B cell (primary cell): ENCODE results near the gene ATOSB. TPM values are rescaled to one million over a fixed set of nuclear protein-coding genes. Genes with fewer than 3 reads are reported as not detected.
A peak's percentile ranks its signal among the peaks of the same experiment; 100 is the strongest.

ENCODE experiments used
- ATAC-seq: fragments of 200-7000 bp; cut with Tn5 transposase; one replicate; pipeline ENCODE4 v1.10.0; 2021; ENCODE audit warnings: low read depth, mild to moderate bottlenecking, moderate number of reproducible peaks, moderate library complexity
- CTCF ChIA-PET: fragments of 350-600 bp; sonication (Branson Sonifier 250); formaldehyde crosslinking; loops from one replicate; lab custom pipeline; 2021; ENCODE audit warnings: antibody characterized with exemption, inconsistent platforms; lab: Charles Lee
- POLR2A ChIA-PET: fragments of 350-600 bp; sonication (Branson Sonifier 250); formaldehyde crosslinking; loops from one replicate; lab custom pipeline; 2021; ENCODE audit warnings: antibody characterized with exemption; lab: Charles Lee
- DNase-seq: peaks from one replicate; pipeline ENCODE4 v3.0.0; 2013
- H2AFZ ChIP-seq: 2 replicates; pipeline ENCODE4 v1.6.1; 2012; ENCODE audit warnings: mild to moderate bottlenecking, low read depth, low read length; ENCODE audit not compliant: insufficient read depth, poor library complexity, severe bottlenecking
- H3K27ac ChIP-seq, 2 donors: 1 replicate in 1 of 2; 2 replicates in 1 of 2; pipeline ENCODE4 v1.5.1; 2012 to 2013; ENCODE audit warnings: low read length in 2 of 2, mild to moderate bottlenecking in 2 of 2, moderate library complexity in 1 of 2
- H3K27me3 ChIP-seq, 4 experiments: fragments of 200-600 bp in 1 of 4; sonication (generic) in 1 of 4; replicated peaks in 1 of 4; 1 replicate in 2 of 4; 2 replicates in 2 of 4; pipeline versions ENCODE4 v1.6.1 to v1.7.0; 2013 to 2016; ENCODE audit warnings: low read length in 3 of 4, mild to moderate bottlenecking in 2 of 4, mixed read lengths in 1 of 4, moderate library complexity in 1 of 4; ENCODE audit not compliant: insufficient read depth in 4 of 4, control insufficient read depth in 3 of 4; ENCODE audit errors: control extremely low read depth in 1 of 4
- H3K36me3 ChIP-seq, 2 experiments: replicated peaks in 1 of 2; 1 replicate in 1 of 2; 2 replicates in 1 of 2; pipeline versions ENCODE4 v1.6.1 to v1.7.1; 2013; ENCODE audit warnings: low read length in 1 of 2; ENCODE audit not compliant: insufficient read depth in 2 of 2, control insufficient read depth in 1 of 2; ENCODE audit errors: control extremely low read depth in 1 of 2, extremely low read depth in 1 of 2
- H3K4me1 ChIP-seq, 2 donors: fragments of 200-600 bp in 1 of 2; sonication (generic) in 1 of 2; 1 replicate in 1 of 2; 2 replicates in 1 of 2; pipeline versions ENCODE4 v1.5.1 to v1.6.1; 2013 to 2017; ENCODE audit warnings: low read length in 2 of 2; ENCODE audit not compliant: control insufficient read depth in 2 of 2, insufficient read depth in 2 of 2
- H3K4me2 ChIP-seq: replicated peaks from 2 replicates; pipeline ENCODE3; 2012; ENCODE audit warnings: mild to moderate bottlenecking, low read depth, low read length; ENCODE audit not compliant: poor library complexity, severe bottlenecking
- H3K4me3 ChIP-seq, 5 experiments: fragments of 200-600 bp in 1 of 5; sonication (generic) in 1 of 5; 1 replicate in 3 of 5; 2 replicates in 2 of 5; pipeline versions ENCODE4 v1.5.1 to v1.7.0; 2011 to 2016; ENCODE audit warnings: low read length in 4 of 5, mild to moderate bottlenecking in 4 of 5, low read depth in 2 of 5, control low read depth in 1 of 5, moderate library complexity in 1 of 5; ENCODE audit not compliant: insufficient read depth in 1 of 5; ENCODE audit errors: control extremely low read depth in 1 of 5, extremely low read depth in 1 of 5
- H3K79me2 ChIP-seq: fragments of 200-600 bp; sonication (generic); one replicate; pipeline ENCODE4 v1.6.0; 2016; ENCODE audit warnings: low read length; ENCODE audit not compliant: control insufficient read depth, insufficient read depth
- H3K9ac ChIP-seq: fragments of 200-600 bp; sonication (generic); 2 replicates; pipeline ENCODE4 v1.6.1; 2017; ENCODE audit warnings: mild to moderate bottlenecking, low read length, moderate library complexity
- H3K9me3 ChIP-seq, 3 donors: one replicate each; pipeline versions ENCODE4 v1.6.1 to v1.7.1; 2013; ENCODE audit warnings: low read length in 2 of 3; ENCODE audit not compliant: control insufficient read depth in 2 of 3, insufficient read depth in 1 of 3; ENCODE audit errors: control extremely low read depth in 1 of 3
- H4K20me1 ChIP-seq: 2 replicates; pipeline ENCODE4 v1.6.0; 2012; ENCODE audit warnings: mild to moderate bottlenecking, low read length; ENCODE audit not compliant: insufficient read depth, control insufficient read depth, poor library complexity, severe bottlenecking
- H3K27ac Mint-ChIP-seq: one replicate; pipeline ENCODE4 v1.8.0; 2021; ENCODE audit warnings: mixed read lengths
- H3K27me3 Mint-ChIP-seq: one replicate; pipeline ENCODE4 v1.8.0; 2021; ENCODE audit warnings: mixed read lengths
- H3K4me1 Mint-ChIP-seq: one replicate; pipeline ENCODE4 v1.8.0; 2021; ENCODE audit warnings: mixed read lengths
- H3K4me3 Mint-ChIP-seq: one replicate; pipeline ENCODE4 v1.8.0; 2021; ENCODE audit warnings: mixed read lengths
- H3K9me3 Mint-ChIP-seq: one replicate; pipeline ENCODE4 v1.8.0; 2022; ENCODE audit warnings: mixed read lengths; ENCODE audit not compliant: insufficient read depth
- CTCF ChIP-seq: fragments of 200-600 bp; IDR thresholded peaks from one replicate; pipeline ENCODE4 v1.8.0; 2022; ENCODE audit warnings: antibody characterized with exemption, mild to moderate bottlenecking
- EZH2 ChIP-seq: IDR thresholded peaks from 2 replicates; pipeline ENCODE4 v1.6.1; 2012; ENCODE audit warnings: borderline replicate concordance, low read depth, mild to moderate bottlenecking, moderate library complexity, low read length; ENCODE audit not compliant: insufficient read depth, poor library complexity, severe bottlenecking
- WGBS: methylation state at CpG from one replicate; pipeline ENCODE4 v1.1.5; 2013; ENCODE audit warnings: missing lambda C conversion rate; ENCODE audit not compliant: insufficient coverage; 5-methylcytosine and 5-hydroxymethylcytosine counted together
- intact Hi-C: fragments of 100-400 bp; cut with micrococcal nuclease; formaldehyde crosslinking; loops from one replicate; pipeline ENCODE4 v1.10.0; 2022
- polyA plus RNA-seq: library from polyadenylated mRNA; depleted of rRNA; stranded (reverse); fragments of >200 nt; gene quantifications from 2 replicates; pipeline ENCODE4 v1.2.3, GENCODE V29; 2012
- total RNA-seq, 2 donors: library from RNA; stranded (reverse); fragments of 120-200 nt in 1 of 2; gene quantifications; 1 replicate in 1 of 2; 2 replicates in 1 of 2; pipeline versions ENCODE4 v1.2.3 to v1.2.4, GENCODE V29; 2013 to 2022

Gene ATOSB
- total and polyA plus RNA-seq, 2 donors (not counting 1 experiment from before 2014, with no cell fraction given) = 6.5 to 9.4 TPM

- ChIA-PET CTCF (no interaction called here), POLR2A (no interaction called here)
- H3K9me3 Mint-ChIP-seq = peaks cover 2% of the 10 kb centered on the region
- peaks cover 3% of the 10 kb centered on the region for H3K27me3 Mint-ChIP-seq
- H3K27ac Mint-ChIP-seq = no peak overlapping the region
- no peaks in the 10 kb centered on the region for H3K4me1 Mint-ChIP-seq
- Histone ChIP-seq H4K20me1 (no peaks in the 10 kb centered on the region), H3K79me2 (no peaks in the 10 kb centered on the region), H2AFZ (no peak overlapping the region), H3K4me1 (no peaks in the 10 kb centered on the region), H3K9ac (no peak overlapping the region), H3K4me3 (no peak overlapping the region), H3K4me2 (no peak overlapping the region), H3K9me3 (peaks cover 1 to 11% (median 6%) of the 10 kb centered on the region in 3 donors), H3K27ac (no peak overlapping the region), H3K27me3 (no peaks in the 10 kb centered on the region), H3K36me3 (no peaks in the 10 kb centered on the region)
- WGBS = 95% methylated on average over 4 of the region's 6 CpGs
- no peak for DNase-seq
- intact Hi-C loops = no loop called here
- TF ChIP-seq EZH2 (no peak), CTCF (no peak)
- H3K4me3 Mint-ChIP-seq = no peak overlapping the region
- ATAC-seq = no peak
Measured at GRCh38 chr9:35134920-35135319, 19.3 kb upstream of the ATOSB start.

GRCh38 chr9:35116898-35117551 lies 1.4 kb upstream of the ATOSB start:
- Histone ChIP-seq H3K4me2 (peak overlapping the region; percentile 99), H3K36me3 (no peaks in the 10 kb centered on the region), H3K9me3 (no peaks in the 10 kb centered on the region), H3K27me3 (no peaks in the 10 kb centered on the region), H4K20me1 (no peaks in the 10 kb centered on the region), H3K9ac (peak overlapping the region; percentile 88), H3K4me3 (peak overlapping the region; percentile 55 to 72 (median 59)), H2AFZ (peak overlapping the region; percentile 98), H3K79me2 (peaks cover under 1% of the 10 kb centered on the region), H3K4me1 (peaks cover 30 to 37% of the 10 kb centered on the region in 2 donors), H3K27ac (peak overlapping the region in 1 of 2 donors; percentile 93)
- Mint-ChIP-seq H3K27ac (peak overlapping the region; percentile 97), H3K4me3 (peak overlapping the region; percentile 98), H3K27me3 (peaks cover 3% of the 10 kb centered on the region), H3K4me1 (peaks cover 40% of the 10 kb centered on the region), H3K9me3 (no peaks in the 10 kb centered on the region)
- ATAC-seq (peak; percentile 54), DNase-seq (peak; percentile 93)
- peak; percentile 94 for TF ChIP-seq CTCF
- TF ChIP-seq EZH2 = no peak
- CTCF ChIA-PET = interaction anchor here (0.6 to 3.3 kb wide), 21 partner anchors 13 to 765 kb away, joined by 3 to 42 read pairs (median 4); partner anchors contain the start of genes FANCG, PIGO, STOML2 and UNC13B
- POLR2A ChIA-PET = interaction anchor here (0.6 to 0.9 kb wide), 4 partner anchors 20 to 614 kb away, joined by 3 read pairs; partner anchors contain the start of gene PIGO
- intact Hi-C loops = loop anchor here (1.0 to 10.0 kb wide), 14 partner anchors 14 to 918 kb away; partner anchors contain the start of genes CCDC107, DNAJB5, FAM221B and FANCG
- 36% methylated on average over 28 of the region's 30 CpGs for WGBS
